Small intestine (tissue), 7 donors: ENCODE data around the gene TAF11L3. TPM values are rescaled to one million over a fixed set of nuclear protein-coding genes. Genes with fewer than 3 reads are reported as not detected.
"Not testable (repeated sequence)": the region's sequence is repeated elsewhere in the genome, so short reads cannot be mapped to it uniquely, and the experiment has no call there.

ENCODE experiments used
- DNase-seq, 2 donors: peaks; one replicate each; pipeline versions ENCODE4 v3.0.0 to v3.0.0-alpha.2; 2013
- FAIRE-seq: peaks from 2 replicates; lab custom pipeline; 2012; peaks lifted over from hg19 to GRCh38; lab: Jason Lieb, UNC
- H3K27ac ChIP-seq, 3 donors: one replicate each; pipeline ENCODE4 v1.5.1; 2013; ENCODE audit warnings: low read length in 2 of 3, mild to moderate bottlenecking in 2 of 3, control low read depth in 1 of 3, inconsistent platforms in 1 of 3, low read depth in 1 of 3, moderate library complexity in 1 of 3
- H3K27me3 ChIP-seq, 3 donors: one replicate each; pipeline ENCODE4 v1.6.1; 2013; ENCODE audit warnings: low read length in 3 of 3, inconsistent platforms in 1 of 3; ENCODE audit not compliant: control insufficient read depth in 3 of 3, insufficient read depth in 3 of 3
- H3K36me3 ChIP-seq, 3 donors: one replicate each; pipeline ENCODE4 v1.6.1; 2013; ENCODE audit warnings: low read length in 3 of 3, inconsistent platforms in 1 of 3, low read depth in 1 of 3, mild to moderate bottlenecking in 1 of 3, moderate library complexity in 1 of 3; ENCODE audit not compliant: control insufficient read depth in 3 of 3, insufficient read depth in 2 of 3
- H3K4me1 ChIP-seq, 3 donors: one replicate each; pipeline ENCODE4 v1.6.1; 2013; ENCODE audit warnings: low read length in 2 of 3, inconsistent platforms in 1 of 3, low read depth in 1 of 3, mild to moderate bottlenecking in 1 of 3, moderate library complexity in 1 of 3; ENCODE audit not compliant: control insufficient read depth in 3 of 3, insufficient read depth in 2 of 3
- H3K4me3 ChIP-seq, 3 donors: one replicate each; pipeline ENCODE4 v1.5.1; 2013; ENCODE audit warnings: low read length in 3 of 3, control low read depth in 1 of 3, inconsistent platforms in 1 of 3, low read depth in 1 of 3, mild to moderate bottlenecking in 1 of 3, moderate library complexity in 1 of 3
- H3K9me3 ChIP-seq, 2 donors: one replicate each; pipeline ENCODE4 v1.6.1; 2013; ENCODE audit warnings: low read depth in 1 of 2, low read length in 1 of 2; ENCODE audit not compliant: control insufficient read depth in 2 of 2, insufficient read depth in 1 of 2
- WGBS, 3 donors: extraction: QIAGEN DNeasy Blood & Tissue Kit; methylation state at CpG; one replicate each; pipeline ENCODE4 v1.1.7; 2013; 5-methylcytosine and 5-hydroxymethylcytosine counted together
- polyA plus RNA-seq, 4 donors: library from polyadenylated mRNA; stranded (reverse) in 3 of 4; unstranded in 1 of 4; fragments of 200-250 nt in 3 of 4; fragments of 120-200 nt in 1 of 4; gene quantifications; one replicate each; pipeline versions ENCODE4 v1.2.1 to v1.2.3, GENCODE V29; 2013
- donor health status: healthy with polysubstance abuse.
- donor health status: control.
- donor health status: control.
- donor health status: Bipolar disorder and iron deficiency.
- donor health status: healthy.

TAF11L3 gene
- polyA plus RNA-seq, 4 donors: not detected

DNA sequence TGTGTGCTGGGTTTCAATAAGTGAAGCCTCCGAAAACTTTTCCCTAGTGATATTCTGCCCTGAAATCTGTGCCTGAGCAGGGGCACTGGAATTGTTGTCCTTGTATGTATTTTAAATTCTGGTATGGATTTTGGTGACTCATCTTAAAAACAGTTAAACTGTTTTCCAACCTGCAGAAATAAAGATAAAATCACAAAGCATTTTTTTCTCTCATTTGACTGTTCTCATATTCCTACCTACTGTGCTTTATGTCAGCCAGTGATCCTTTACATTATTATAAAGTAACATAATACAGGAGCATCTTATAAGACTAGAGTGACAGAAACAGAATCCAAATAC, 31.0 kb upstream of the TAF11L3 start:
- WGBS, 3 donors: 93% methylated on average over 1 of the region's 1 CpG
- Histone ChIP-seq H3K4me1 (no peaks in the 10 kb centered on the region), H3K27ac (no peak overlapping the region), H3K27me3 (no peaks in the 10 kb centered on the region), H3K36me3 (no peaks in the 10 kb centered on the region), H3K9me3 (no peaks in the 10 kb centered on the region), H3K4me3 (no peak overlapping the region)
- FAIRE-seq (no peak), DNase-seq (no peak)

DNA sequence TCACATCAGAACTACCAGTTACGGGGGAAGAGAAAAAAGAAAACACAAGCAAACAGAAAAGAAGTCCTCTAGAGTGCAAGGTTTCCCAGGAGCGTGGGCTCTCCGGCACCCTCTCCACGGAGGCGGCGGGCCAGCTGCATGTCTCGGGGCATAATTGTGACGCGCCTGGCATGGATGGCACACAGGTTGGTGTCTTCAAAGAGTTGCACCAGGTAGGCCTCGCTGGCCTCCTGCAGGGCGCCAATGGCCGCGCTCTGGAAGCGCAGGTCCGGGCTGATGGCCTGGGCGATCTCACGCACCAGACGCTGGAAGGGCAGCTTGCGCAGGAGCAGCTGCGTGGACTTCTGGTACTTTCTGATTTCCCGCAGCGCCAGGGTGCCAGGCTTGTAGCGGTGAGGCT, 26.9 kb upstream of the TAF11L3 start:
- H3K4me1 ChIP-seq, H3K36me3 ChIP-seq, DNase-seq, H3K4me3 ChIP-seq, FAIRE-seq, H3K9me3 ChIP-seq, H3K27ac ChIP-seq, H3K27me3 ChIP-seq: not testable (repeated sequence)
- 95 to 96% (median 95%) methylated on average over 15 to 23 of the region's 23 CpGs for WGBS, 3 donors

DNA sequence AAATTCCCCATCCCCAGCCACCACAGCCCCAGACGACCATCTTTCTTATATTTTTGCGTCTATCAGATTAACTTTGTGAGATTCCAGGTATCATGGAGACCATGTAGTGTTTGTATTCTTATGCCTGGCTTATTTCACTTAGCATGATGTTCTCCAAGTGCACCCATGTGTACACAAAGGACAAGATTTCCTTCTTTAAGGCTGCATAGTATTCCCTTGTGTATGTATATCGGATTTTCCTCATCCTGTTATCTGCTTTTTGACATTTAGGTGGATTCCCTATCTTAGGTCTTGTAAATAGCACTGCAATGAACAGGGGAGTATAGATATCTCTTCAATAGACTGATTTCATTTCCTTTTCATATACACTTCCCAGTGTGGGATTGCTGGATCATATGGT, 25.4 kb upstream of the TAF11L3 start:
- Histone ChIP-seq H3K27me3 (no peaks in the 10 kb centered on the region), H3K27ac (no peak overlapping the region), H3K4me3 (no peak overlapping the region), H3K36me3 (no peaks in the 10 kb centered on the region), H3K4me1 (no peaks in the 10 kb centered on the region), H3K9me3 (no peaks in the 10 kb centered on the region)
- DNase-seq: no peak
- FAIRE-seq: no peak
- 84 to 88% (median 87%) methylated on average over 3 of the region's 3 CpGs for WGBS, 3 donors

DNA sequence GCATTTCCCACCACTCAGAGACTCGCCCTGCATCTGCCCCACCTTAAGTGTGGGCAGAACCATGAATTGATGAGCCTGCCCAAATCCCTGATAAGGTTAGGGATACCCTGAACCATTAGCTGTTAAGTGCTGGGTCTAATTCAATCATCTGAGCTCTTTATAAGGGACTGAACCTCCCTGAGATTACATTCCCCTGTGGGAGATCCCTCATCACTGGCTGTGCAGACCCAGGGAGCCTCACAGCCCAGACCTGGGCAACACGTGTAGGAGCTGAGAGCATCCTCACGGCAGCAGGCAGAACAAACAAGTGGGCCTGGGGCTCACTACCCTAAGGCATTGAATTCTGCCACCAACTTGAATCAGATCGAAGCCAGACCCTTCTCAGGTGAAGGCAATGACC, 20.7 kb upstream of the TAF11L3 start:
- H3K4me1 ChIP-seq: no peaks in the 10 kb centered on the region
- peaks cover 0 to 3% of the 10 kb centered on the region in 2 donors for H3K9me3 ChIP-seq
- H3K27me3 ChIP-seq: no peaks in the 10 kb centered on the region
- no peak overlapping the region for H3K27ac ChIP-seq
- DNase-seq: no peak
- 37 to 70% (median 51%) methylated on average over 4 of the region's 4 CpGs for WGBS, 3 donors
- FAIRE-seq: no peak
- H3K4me3 ChIP-seq: no peak overlapping the region
- no peaks in the 10 kb centered on the region for H3K36me3 ChIP-seq

DNA sequence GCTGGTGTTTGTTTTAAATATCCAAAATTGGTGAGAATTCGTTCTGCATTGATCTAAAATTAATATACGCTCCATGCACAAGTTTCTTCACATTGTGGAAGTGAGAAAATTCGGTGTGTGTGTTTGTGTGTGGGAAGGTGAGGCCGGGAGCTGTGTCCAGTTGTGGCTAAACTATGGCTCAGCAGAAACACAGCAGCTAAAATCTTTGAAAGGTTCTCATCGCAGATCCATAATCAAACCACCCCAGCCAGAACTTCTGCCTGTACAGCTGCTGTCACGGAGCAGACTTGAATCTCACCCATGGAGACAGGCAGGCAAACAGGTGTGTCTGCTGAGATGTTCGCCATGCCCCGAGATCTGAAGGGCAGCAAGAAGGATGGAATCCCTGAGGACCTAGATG, 20.2 kb upstream of the TAF11L3 start, which contains the start of gene TAF11L2:
Gene TAF11L2, plus strand, starts transcription at position 301 of the 400 bp plus-strand sequence.
- not testable (repeated sequence) for H3K4me1 ChIP-seq, H3K27ac ChIP-seq, H3K9me3 ChIP-seq, FAIRE-seq, H3K36me3 ChIP-seq, H3K27me3 ChIP-seq, DNase-seq
- 75 to 86% (median 81%) methylated on average over 8 of the region's 8 CpGs for WGBS, 3 donors
- H3K4me3 ChIP-seq: peak within 1 kb of the TSS in 1 of 3 donors; percentile 15

DNA sequence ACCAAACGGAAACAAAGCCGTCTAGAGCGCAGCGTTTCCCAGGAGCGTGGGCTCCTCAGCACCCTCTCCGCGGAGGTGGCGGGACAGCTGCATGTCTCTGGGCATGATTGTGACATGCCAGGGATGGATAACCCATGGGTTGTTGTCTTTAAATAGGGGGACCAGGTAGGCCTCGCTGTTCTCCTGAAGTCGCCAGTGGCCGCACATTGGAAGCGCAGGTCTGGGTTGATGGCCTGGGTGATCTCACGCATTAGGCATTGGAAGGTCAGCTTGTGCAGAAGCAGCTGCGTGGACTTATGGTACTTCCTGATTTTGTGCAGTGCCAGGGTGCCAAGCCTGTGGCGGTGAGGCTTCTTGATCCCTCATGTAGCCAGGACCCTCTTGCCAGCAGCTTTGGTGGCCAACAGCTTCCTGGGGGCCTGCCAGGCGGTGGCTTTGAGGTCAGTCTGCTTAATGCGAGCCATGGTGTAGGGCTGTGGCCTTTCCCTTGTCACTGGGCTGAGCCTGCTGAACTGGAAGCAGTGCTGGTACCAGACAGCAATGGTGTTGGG, 6.3 kb upstream of the TAF11L3 start:
- H3K4me1 ChIP-seq: no peaks in the 10 kb centered on the region
- no peak overlapping the region for H3K4me3 ChIP-seq
- no peak overlapping the region for H3K27ac ChIP-seq
- FAIRE-seq (no peak), DNase-seq (no peak)
- no peaks in the 10 kb centered on the region for H3K36me3 ChIP-seq
- H3K9me3 ChIP-seq: no peaks in the 10 kb centered on the region
- 87 to 92% (median 91%) methylated on average over 17 of the region's 17 CpGs for WGBS, 3 donors
- no peaks in the 10 kb centered on the region for H3K27me3 ChIP-seq

DNA sequence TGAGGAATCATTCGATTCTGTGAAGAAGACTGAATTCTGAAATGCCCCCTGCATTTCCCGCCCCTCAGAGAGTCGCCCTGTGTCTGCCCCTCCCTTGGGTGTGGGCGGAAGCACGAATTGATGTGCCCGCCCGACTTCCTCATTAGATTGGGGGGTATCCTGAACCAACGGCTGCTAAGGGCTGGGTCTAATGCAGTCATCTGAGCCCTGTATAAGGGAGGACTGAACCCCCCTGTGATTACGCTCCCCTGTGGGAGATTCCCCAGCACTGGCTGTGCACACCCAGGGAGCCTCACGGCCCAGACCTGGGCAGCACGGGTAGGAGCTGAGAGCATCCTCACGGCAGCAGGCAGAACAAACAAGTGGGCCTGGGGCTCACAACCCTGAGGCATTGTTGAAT, 641 bp upstream of the TAF11L3 start:
- not testable (repeated sequence) for FAIRE-seq, H3K36me3 ChIP-seq, H3K27ac ChIP-seq, H3K27me3 ChIP-seq, H3K9me3 ChIP-seq, H3K4me1 ChIP-seq, DNase-seq, H3K4me3 ChIP-seq
- 82 to 84% (median 84%) methylated on average over 8 to 10 of the region's 12 CpGs for WGBS, 3 donors

DNA sequence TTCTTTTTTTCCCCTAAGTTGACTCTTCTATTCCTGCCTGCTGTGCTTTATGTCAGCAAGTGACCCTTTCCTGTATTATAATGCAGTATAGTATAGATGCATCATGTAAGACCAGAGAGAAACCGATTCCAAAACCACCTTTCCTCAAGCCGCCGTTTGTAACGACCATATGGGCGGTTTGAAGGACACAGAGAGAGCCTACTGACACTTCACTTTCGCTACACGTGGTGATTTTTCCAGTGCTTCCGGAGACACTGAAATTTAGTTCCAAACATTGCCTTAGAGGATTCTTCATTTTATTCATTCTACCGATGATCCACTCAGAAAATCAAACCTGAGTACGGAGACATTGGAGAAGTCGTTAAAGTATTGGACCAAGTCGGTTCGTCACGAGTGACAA, 1.3 kb downstream of the TAF11L3 start:
- FAIRE-seq, H3K9me3 ChIP-seq, H3K4me3 ChIP-seq, H3K4me1 ChIP-seq, H3K27ac ChIP-seq, H3K36me3 ChIP-seq, DNase-seq, H3K27me3 ChIP-seq: not testable (repeated sequence)
- WGBS, 3 donors: 92 to 95% (median 94%) methylated on average over 8 of the region's 14 CpGs

DNA sequence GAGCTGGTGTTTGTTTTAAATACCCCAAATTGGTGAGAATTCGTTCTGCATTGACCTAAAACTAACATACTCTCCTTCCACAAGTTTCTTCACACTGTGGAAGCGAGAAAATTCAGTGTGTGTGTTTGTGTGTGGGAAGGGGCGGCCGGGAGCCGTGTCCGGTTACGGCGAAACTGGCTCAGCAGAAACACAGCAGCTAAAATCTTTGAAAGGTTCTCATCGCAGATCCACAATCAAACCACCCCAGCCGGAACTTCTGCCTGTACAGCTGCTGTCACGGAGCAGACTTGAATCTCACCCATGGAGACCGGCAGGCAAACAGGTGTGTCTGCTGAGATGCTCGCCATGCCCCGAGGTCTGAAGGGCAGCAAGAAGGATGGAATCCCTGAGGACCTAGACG, 3.3 kb downstream of the TAF11L3 start, which contains the start of gene TAF11L4:
Gene TAF11L4, plus strand, starts transcription at position 301 of the 400 bp plus-strand sequence.
- not testable (repeated sequence) for FAIRE-seq

More for the DNA sequence above, 3.3 kb downstream of the TAF11L3 start, which contains the start of gene TAF11L4:
- H3K27me3 ChIP-seq, DNase-seq, H3K27ac ChIP-seq, H3K9me3 ChIP-seq, H3K4me3 ChIP-seq, H3K36me3 ChIP-seq, H3K4me1 ChIP-seq: not testable (repeated sequence)
- no CpG with 5 or more reads among the region's 15 CpGs for WGBS, 3 donors
